Mucosa of gallbladder (tissue), 1 donor: ENCODE measurements around the gene MMP24. TPM values are rescaled to one million over a fixed set of nuclear protein-coding genes. Genes with fewer than 3 reads are reported as not detected.
A peak's percentile ranks its signal among the peaks of the same experiment; 100 is the strongest.
"Not testable (repeated sequence)": the region's sequence is repeated elsewhere in the genome, so short reads cannot be mapped to it uniquely, and the experiment has no call there.

ENCODE experiments used
- DNase-seq: peaks from one replicate; pipeline ENCODE4 v3.0.0-alpha.2; 2020; ENCODE audit warnings: low spot score
- total RNA-seq: library from RNA; stranded (reverse); gene quantifications from one replicate; pipeline ENCODE4 v1.2.1, GENCODE V29; 2021
- donor health status: DM: no; HTN: no; CAD: no.

The MMP24 gene
- total RNA-seq, 1 donor from 2014 or later = 1.6 TPM

GRCh38 chr20:35311409-35311808 lies 84.9 kb downstream of the MMP24 start:
- no peak for DNase-seq

GRCh38 chr20:35311822-35312221 lies 85.3 kb downstream of the MMP24 start:
- DNase-seq = no peak

GRCh38 chr20:35312318-35312717 lies 85.8 kb downstream of the MMP24 start:
- no peak for DNase-seq

GRCh38 chr20:35314816-35315631 lies 88.5 kb downstream of the MMP24 start:
- DNase-seq = no peak

GRCh38 chr20:35315632-35316020 lies 89.1 kb downstream of the MMP24 start:
- DNase-seq = not testable (repeated sequence)

- no peak for DNase-seq
Observed at GRCh38 chr20:35316086-35316485, 89.6 kb downstream of the MMP24 start.

- DNase-seq = no peak
Observed at GRCh38 chr20:35317416-35318210, 91.1 kb downstream of the MMP24 start.

GRCh38 chr20:35318502-35319157 lies 92.1 kb downstream of the MMP24 start:
- peak; percentile 88 for DNase-seq

GRCh38 chr20:35319192-35319870 lies 92.8 kb downstream of the MMP24 start:
- no peak for DNase-seq

GRCh38 chr20:35319871-35320197 lies 93.3 kb downstream of the MMP24 start:
- no peak for DNase-seq

GRCh38 chr20:35320396-35321126 lies 94.1 kb downstream of the MMP24 start:
- no peak for DNase-seq

- no peak for DNase-seq
Observed at GRCh38 chr20:35325401-35325800, 98.9 kb downstream of the MMP24 start.

GRCh38 chr20:35326021-35326739 lies 99.7 kb downstream of the MMP24 start:
- no peak for DNase-seq

Other genes with a start within 250 kb of the MMP24 start
- gene TRPC4AP, start 133.9 kb upstream of the MMP24 start, total RNA-seq = 60.5 TPM
- gene EDEM2, start 79.4 kb upstream of the MMP24 start, total RNA-seq = 38.2 TPM
- 21.4 TPM for gene PROCR, start 54.6 kb upstream of the MMP24 start, total RNA-seq
- gene MMP24OS, start 51.4 kb downstream of the MMP24 start, total RNA-seq = 123 TPM
- 98.5 TPM for gene EIF6, start 58.1 kb downstream of the MMP24 start, total RNA-seq
- gene FAM83C, start 65.7 kb downstream of the MMP24 start, total RNA-seq = not detected
- 48.0 TPM for gene UQCC1, start 185.3 kb downstream of the MMP24 start, total RNA-seq
- gene GDF5, start 211.5 kb downstream of the MMP24 start, total RNA-seq = 0.09 TPM
- 33.5 TPM for gene CEP250, start 228.9 kb downstream of the MMP24 start, total RNA-seq